ENCODE data around the gene ARHGEF6.

ARHGEF6 gene

GRCh38 chrX:136745215-136746173, 35.2 kb downstream of the ARHGEF6 start:
- no peak for DNase-seq

- no peak for DNase-seq
Measured at GRCh38 chrX:136742721-136743379, 37.9 kb downstream of the ARHGEF6 start.

GRCh38 chrX:136738049-136738729, 42.5 kb downstream of the ARHGEF6 start:
- no peak for DNase-seq

GRCh38 chrX:136736690-136737089, 44.0 kb downstream of the ARHGEF6 start:
- DNase-seq: no peak

GRCh38 chrX:136735601-136736000, 45.1 kb downstream of the ARHGEF6 start:
- no peak for DNase-seq

- no peak for DNase-seq
Measured at GRCh38 chrX:136733613-136734012, 47.1 kb downstream of the ARHGEF6 start.

- no peak for DNase-seq
Measured at GRCh38 chrX:136731798-136732197, 48.9 kb downstream of the ARHGEF6 start.

- DNase-seq: peak in 1 of 2 donors; percentile 24
Measured at GRCh38 chrX:136731207-136731782, 49.4 kb downstream of the ARHGEF6 start.

- no peak for DNase-seq
Measured at GRCh38 chrX:136728393-136728792, 52.3 kb downstream of the ARHGEF6 start.

GRCh38 chrX:136725441-136726104, 55.2 kb downstream of the ARHGEF6 start:
- no peak for DNase-seq

- DNase-seq: no peak
Measured at GRCh38 chrX:136718091-136718490, 62.6 kb downstream of the ARHGEF6 start.

- DNase-seq: no peak
Measured at GRCh38 chrX:136714626-136715599, 65.8 kb downstream of the ARHGEF6 start.

GRCh38 chrX:136712650-136713310, 68.0 kb downstream of the ARHGEF6 start:
- no peak for DNase-seq

GRCh38 chrX:136711147-136711546, 69.6 kb downstream of the ARHGEF6 start:
- DNase-seq: peak in 1 of 2 donors; percentile 23

- DNase-seq: peak in 1 of 2 donors; percentile 24
Measured at GRCh38 chrX:136710325-136710951, 70.3 kb downstream of the ARHGEF6 start.

GRCh38 chrX:136708348-136708747, 72.4 kb downstream of the ARHGEF6 start:
- no peak for DNase-seq

- no peak for DNase-seq
Measured at GRCh38 chrX:136697156-136697555, 83.6 kb downstream of the ARHGEF6 start.

- DNase-seq: no peak
Measured at GRCh38 chrX:136694431-136695087, 86.2 kb downstream of the ARHGEF6 start.

- no peak for DNase-seq
Measured at GRCh38 chrX:136692271-136692670, 88.5 kb downstream of the ARHGEF6 start.

Measured in stimulated activated CD4-positive, alpha-beta T cell treated with anti-CD3 and anti-CD28 coated beads, Interleukin-2, amount 100 ng/mL, for 24 hours (primary cell).